ENCODE data around the gene KIAA1958.

- TF ChIP-seq, protein P1, sequence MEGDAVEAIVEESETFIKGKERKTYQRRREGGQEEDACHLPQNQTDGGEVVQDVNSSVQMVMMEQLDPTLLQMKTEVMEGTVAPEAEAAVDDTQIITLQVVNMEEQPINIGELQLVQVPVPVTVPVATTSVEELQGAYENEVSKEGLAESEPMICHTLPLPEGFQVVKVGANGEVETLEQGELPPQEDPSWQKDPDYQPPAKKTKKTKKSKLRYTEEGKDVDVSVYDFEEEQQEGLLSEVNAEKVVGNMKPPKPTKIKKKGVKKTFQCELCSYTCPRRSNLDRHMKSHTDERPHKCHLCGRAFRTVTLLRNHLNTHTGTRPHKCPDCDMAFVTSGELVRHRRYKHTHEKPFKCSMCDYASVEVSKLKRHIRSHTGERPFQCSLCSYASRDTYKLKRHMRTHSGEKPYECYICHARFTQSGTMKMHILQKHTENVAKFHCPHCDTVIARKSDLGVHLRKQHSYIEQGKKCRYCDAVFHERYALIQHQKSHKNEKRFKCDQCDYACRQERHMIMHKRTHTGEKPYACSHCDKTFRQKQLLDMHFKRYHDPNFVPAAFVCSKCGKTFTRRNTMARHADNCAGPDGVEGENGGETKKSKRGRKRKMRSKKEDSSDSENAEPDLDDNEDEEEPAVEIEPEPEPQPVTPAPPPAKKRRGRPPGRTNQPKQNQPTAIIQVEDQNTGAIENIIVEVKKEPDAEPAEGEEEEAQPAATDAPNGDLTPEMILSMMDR (conservative IDR thresholded peaks at IDR 0.05; ENCODE audit: low read length), result no peak
- TF ChIP-seq EZH2phosphoT487 (IDR thresholded peaks at IDR 0.05; ENCODE audit: borderline replicate concordance), result no peak
Measured at GRCh38 chr9:112608851-112609250, 122.2 kb downstream of the KIAA1958 start.
